Measurements from ENCODE around the gene ALDH1L1.

DNA sequence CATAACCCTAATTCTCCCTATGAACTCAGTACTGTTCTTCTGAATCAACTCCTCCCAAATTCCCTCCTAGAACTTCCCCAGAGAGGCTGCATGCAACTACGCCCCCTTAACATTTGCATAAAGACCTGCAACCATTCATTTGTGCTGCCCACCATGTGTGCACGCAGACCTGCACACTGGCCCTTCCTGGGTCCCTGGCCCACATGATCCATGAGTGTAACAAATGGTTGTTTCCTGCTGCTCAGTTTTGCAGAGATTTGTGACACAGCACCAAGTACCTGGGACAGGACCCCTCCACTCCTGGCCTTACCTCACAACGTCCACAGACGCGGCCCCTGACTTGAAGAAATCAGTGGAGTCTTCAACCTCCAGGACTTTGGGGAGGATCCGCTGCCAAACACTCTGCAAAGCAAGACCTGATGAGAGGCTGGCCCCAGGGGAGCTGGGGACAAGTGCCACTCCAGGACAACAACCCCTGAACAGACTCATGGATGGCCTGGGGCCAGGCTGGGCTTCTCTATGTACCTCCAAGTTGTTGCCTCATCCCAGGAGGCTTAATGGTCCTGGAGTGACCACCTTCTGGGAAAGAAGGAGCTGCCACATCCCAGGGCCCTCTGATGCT is 33.8 kb downstream of the ALDH1L1 start:
- TF ChIP-seq POLR2AphosphoS5 (IDR thresholded peaks at IDR 0.05; ENCODE audit: low read depth, low read length): no peak
- TF ChIP-seq TAF1 (IDR thresholded peaks at IDR 0.05; ENCODE audit: borderline replicate concordance, insufficient read depth, low read length): no peak
- TF ChIP-seq, protein P1, sequence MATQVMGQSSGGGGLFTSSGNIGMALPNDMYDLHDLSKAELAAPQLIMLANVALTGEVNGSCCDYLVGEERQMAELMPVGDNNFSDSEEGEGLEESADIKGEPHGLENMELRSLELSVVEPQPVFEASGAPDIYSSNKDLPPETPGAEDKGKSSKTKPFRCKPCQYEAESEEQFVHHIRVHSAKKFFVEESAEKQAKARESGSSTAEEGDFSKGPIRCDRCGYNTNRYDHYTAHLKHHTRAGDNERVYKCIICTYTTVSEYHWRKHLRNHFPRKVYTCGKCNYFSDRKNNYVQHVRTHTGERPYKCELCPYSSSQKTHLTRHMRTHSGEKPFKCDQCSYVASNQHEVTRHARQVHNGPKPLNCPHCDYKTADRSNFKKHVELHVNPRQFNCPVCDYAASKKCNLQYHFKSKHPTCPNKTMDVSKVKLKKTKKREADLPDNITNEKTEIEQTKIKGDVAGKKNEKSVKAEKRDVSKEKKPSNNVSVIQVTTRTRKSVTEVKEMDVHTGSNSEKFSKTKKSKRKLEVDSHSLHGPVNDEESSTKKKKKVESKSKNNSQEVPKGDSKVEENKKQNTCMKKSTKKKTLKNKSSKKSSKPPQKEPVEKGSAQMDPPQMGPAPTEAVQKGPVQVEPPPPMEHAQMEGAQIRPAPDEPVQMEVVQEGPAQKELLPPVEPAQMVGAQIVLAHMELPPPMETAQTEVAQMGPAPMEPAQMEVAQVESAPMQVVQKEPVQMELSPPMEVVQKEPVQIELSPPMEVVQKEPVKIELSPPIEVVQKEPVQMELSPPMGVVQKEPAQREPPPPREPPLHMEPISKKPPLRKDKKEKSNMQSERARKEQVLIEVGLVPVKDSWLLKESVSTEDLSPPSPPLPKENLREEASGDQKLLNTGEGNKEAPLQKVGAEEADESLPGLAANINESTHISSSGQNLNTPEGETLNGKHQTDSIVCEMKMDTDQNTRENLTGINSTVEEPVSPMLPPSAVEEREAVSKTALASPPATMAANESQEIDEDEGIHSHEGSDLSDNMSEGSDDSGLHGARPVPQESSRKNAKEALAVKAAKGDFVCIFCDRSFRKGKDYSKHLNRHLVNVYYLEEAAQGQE (IDR thresholded peaks at IDR 0.05; ENCODE audit: insufficient read depth in 1 of 2, low read depth in 2 of 2, low read length in 2 of 2): no peak

Data from PFSK-1 (cell line).